MCF 10A (cell line): ENCODE results near the gene RAP1GAP. TPM values are rescaled to one million over a fixed set of nuclear protein-coding genes. Genes with fewer than 3 reads are reported as not detected.
A peak's percentile ranks its signal among the peaks of the same experiment; 100 is the strongest.

Experiments used
- BruUV-seq: library from RNA; stranded (reverse); fragments of 400-500 nt; replicated peaks from 2 replicates; lab custom pipeline; 2021; lab: Mats Ljungman, UMichigan
- CTCF ChIA-PET: fragments of 300-600 bp; sonication (Branson Sonifier 250); formaldehyde crosslinking; extraction: SDS; loops from one replicate; lab custom pipeline; 2021; ENCODE audit warnings: antibody characterized with exemption, inconsistent platforms; lab: Yijun Ruan, JAX
- POLR2A ChIA-PET: fragments of 300-600, 350-650 bp; sonication (Branson Sonifier 250); formaldehyde crosslinking; extraction: SDS; loops from one replicate; lab custom pipeline; 2020; ENCODE audit warnings: antibody characterized with exemption, inconsistent platforms; lab: Yijun Ruan, JAX
- DNase-seq: peaks from one replicate; pipeline ENCODE4 v3.0.0-alpha.2; 2018; ENCODE audit not compliant: unreplicated experiment
- H3K27ac Mint-ChIP-seq: one replicate; pipeline ENCODE4 v1.8.0; 2022; ENCODE audit warnings: mild to moderate bottlenecking, low read depth, mixed read lengths; ENCODE audit not compliant: unreplicated experiment
- H3K27me3 Mint-ChIP-seq: one replicate; pipeline ENCODE4 v1.8.0; 2022; ENCODE audit warnings: mixed read lengths; ENCODE audit not compliant: insufficient read depth, unreplicated experiment
- H3K36me3 Mint-ChIP-seq: one replicate; pipeline ENCODE4 v1.8.0; 2022; ENCODE audit warnings: mild to moderate bottlenecking, moderate library complexity, mixed read lengths; ENCODE audit not compliant: insufficient read depth, unreplicated experiment
- H3K4me1 Mint-ChIP-seq: one replicate; pipeline ENCODE4 v1.8.0; 2022; ENCODE audit warnings: mixed read lengths; ENCODE audit not compliant: insufficient read depth, unreplicated experiment
- H3K4me3 Mint-ChIP-seq: one replicate; pipeline ENCODE4 v1.8.0; 2022; ENCODE audit warnings: mild to moderate bottlenecking, moderate library complexity, mixed read lengths; ENCODE audit not compliant: unreplicated experiment
- H3K9me3 Mint-ChIP-seq: one replicate; pipeline ENCODE4 v1.8.0; 2022; ENCODE audit warnings: mixed read lengths; ENCODE audit not compliant: unreplicated experiment
- intact Hi-C: fragments of 100-400 bp; cut with micrococcal nuclease; formaldehyde crosslinking; loops from 2 replicates; pipeline ENCODE4 v1.14.1; 2022
- total RNA-seq: library from RNA; stranded (reverse); gene quantifications from 2 replicates; pipeline ENCODE4 v1.2.3, GENCODE V29; 2022
- TF ChIP-seq, protein P1 (sequence below): fragments of 200-600 bp; IDR thresholded peaks from one replicate; pipeline ENCODE4 v1.8.0; 2022; ENCODE audit warnings: antibody characterized with exemption, mild to moderate bottlenecking; ENCODE audit not compliant: unreplicated experiment

RAP1GAP gene
- total RNA-seq, 1 experiment from 2014 or later, result not detected

DNA sequence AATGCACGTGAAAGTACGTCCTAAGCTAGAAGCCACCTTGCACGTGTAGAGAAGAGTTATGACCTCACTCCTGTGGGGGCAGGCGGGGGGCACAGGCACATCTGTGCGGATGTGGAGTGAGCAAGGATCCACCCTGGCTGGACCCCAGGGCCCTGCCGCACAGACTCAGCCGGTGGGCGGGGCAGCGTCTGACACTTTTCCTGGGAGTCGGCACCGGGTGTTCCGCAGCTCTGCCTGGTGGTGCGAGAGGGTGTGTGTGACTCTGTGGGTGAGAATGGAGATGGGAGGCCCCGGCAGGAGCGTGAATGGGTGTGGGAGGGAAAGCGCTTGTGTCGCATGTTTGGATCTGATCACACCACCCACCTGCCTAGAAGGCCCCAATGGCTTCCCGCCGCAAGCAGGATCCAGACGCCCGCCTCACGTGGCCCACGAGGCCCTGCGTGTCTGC is 29.5 kb downstream of the RAP1GAP start:
- POLR2A ChIA-PET, result no interaction called here
- no peak overlapping the region for H3K27ac Mint-ChIP-seq
- TF ChIP-seq, protein P1, sequence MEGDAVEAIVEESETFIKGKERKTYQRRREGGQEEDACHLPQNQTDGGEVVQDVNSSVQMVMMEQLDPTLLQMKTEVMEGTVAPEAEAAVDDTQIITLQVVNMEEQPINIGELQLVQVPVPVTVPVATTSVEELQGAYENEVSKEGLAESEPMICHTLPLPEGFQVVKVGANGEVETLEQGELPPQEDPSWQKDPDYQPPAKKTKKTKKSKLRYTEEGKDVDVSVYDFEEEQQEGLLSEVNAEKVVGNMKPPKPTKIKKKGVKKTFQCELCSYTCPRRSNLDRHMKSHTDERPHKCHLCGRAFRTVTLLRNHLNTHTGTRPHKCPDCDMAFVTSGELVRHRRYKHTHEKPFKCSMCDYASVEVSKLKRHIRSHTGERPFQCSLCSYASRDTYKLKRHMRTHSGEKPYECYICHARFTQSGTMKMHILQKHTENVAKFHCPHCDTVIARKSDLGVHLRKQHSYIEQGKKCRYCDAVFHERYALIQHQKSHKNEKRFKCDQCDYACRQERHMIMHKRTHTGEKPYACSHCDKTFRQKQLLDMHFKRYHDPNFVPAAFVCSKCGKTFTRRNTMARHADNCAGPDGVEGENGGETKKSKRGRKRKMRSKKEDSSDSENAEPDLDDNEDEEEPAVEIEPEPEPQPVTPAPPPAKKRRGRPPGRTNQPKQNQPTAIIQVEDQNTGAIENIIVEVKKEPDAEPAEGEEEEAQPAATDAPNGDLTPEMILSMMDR, result no peak
- H3K36me3 Mint-ChIP-seq, result no peaks in the 10 kb centered on the region
- H3K27me3 Mint-ChIP-seq, result no peaks in the 10 kb centered on the region
- H3K9me3 Mint-ChIP-seq, result no peaks in the 10 kb centered on the region
- intact Hi-C loops, result no loop called here
- CTCF ChIA-PET, result interaction anchor here (0.6 to 1.1 kb wide), 2 partner anchors 388 to 1126 kb away, joined by 3 to 5 read pairs; no protein-coding TSS in a partner anchor
- DNase-seq, result no peak
- H3K4me3 Mint-ChIP-seq, result no peak overlapping the region
- peaks cover 19% of the 10 kb centered on the region for H3K4me1 Mint-ChIP-seq
- BruUV-seq, result no TSS peak

DNA sequence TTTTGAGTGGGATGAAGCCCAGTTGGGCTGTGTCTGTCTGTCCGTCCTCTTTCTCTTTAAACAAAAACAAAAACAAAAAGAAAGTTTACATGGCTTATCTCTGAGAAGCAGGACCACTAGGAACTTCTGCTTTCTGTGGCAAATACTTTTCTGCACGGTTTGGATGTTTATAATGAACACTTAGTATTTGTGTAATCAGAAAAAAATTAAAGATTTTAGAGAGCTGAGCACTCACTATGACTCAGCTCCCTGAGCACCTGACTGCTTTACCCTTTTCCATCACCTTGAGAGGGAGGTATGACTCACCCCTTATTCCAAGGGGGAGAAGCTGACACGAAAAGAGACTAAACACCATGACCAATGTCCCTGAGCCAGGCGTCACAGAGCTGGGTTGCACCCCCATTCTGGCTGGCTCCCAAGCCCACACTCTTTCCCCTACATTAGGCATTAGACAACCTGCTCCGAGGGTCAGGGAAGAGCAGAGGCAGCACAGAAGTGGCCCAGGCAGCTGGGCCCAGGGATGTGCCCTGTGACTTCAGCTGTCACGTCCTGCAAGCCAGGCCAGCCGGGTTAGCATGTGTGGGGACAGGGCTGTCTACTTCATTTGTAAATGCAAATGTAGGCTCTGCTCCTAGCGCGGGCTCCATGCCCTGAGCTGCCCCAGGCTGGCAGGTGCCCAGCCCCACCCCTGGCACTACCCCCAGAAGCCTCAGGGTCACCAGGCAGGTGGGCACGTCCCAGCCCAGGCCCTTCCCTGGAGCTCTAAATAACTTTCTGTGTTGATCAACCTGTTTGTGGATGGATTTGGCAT is 30.4 kb downstream of the RAP1GAP start:
- Mint-ChIP-seq H3K4me1 (peaks cover 19% of the 10 kb centered on the region), H3K9me3 (no peaks in the 10 kb centered on the region), H3K27me3 (no peaks in the 10 kb centered on the region), H3K4me3 (no peak overlapping the region), H3K36me3 (no peaks in the 10 kb centered on the region), H3K27ac (no peak overlapping the region)
- TF ChIP-seq, protein P1, result no peak
- CTCF ChIA-PET, result interaction anchor here (0.5 to 1.3 kb wide), 4 partner anchors 48 to 1125 kb away, joined by 3 to 5 read pairs (median 4); no protein-coding TSS in a partner anchor
- intact Hi-C loops, result no loop called here
- DNase-seq, result peak; percentile 84
- POLR2A ChIA-PET, result interaction anchor here (0.6 to 1.2 kb wide), 3 partner anchors 21 to 587 kb away, joined by 3 to 4 read pairs (median 3); no protein-coding TSS in a partner anchor
- BruUV-seq, result no TSS peak

DNA sequence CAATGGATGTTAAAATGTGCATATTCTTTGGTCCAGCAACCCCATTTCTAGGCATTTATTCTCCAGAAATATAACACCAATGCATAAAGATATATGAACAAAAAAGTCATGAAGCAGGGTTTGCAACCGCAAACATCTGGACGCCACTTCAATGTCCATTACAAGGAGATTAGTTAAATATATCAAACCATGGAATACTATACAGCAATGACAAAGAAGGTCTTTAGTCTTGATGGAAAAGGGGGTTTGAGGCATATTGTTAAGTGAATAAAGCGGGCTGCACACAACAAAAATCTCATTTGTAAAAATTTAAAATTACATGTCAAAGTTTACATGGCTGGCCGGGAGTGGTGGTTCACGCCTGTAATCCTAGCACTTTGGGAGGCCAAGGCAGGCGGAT is 31.6 kb downstream of the RAP1GAP start:
- ChIA-PET POLR2A (no interaction called here), CTCF (no interaction called here)
- H3K9me3 Mint-ChIP-seq, result no peaks in the 10 kb centered on the region
- intact Hi-C loops, result no loop called here
- TF ChIP-seq, protein P1, result no peak
- no peaks in the 10 kb centered on the region for H3K27me3 Mint-ChIP-seq
- DNase-seq, result no peak
- H3K36me3 Mint-ChIP-seq, result no peaks in the 10 kb centered on the region
- no peak overlapping the region for H3K27ac Mint-ChIP-seq
- no TSS peak for BruUV-seq
- no peak overlapping the region for H3K4me3 Mint-ChIP-seq
- peaks cover 19% of the 10 kb centered on the region for H3K4me1 Mint-ChIP-seq

GRCh38 chr1:21636029-21636428 is 33.1 kb downstream of the RAP1GAP start:
- POLR2A ChIA-PET, result interaction anchor here (0.7 kb wide), 1 partner anchor 221 kb away, joined by 3 read pairs; no protein-coding TSS in a partner anchor
- no peaks in the 10 kb centered on the region for H3K27me3 Mint-ChIP-seq
- BruUV-seq, result no TSS peak
- no peak overlapping the region for H3K27ac Mint-ChIP-seq
- CTCF ChIA-PET, result no interaction called here
- H3K4me3 Mint-ChIP-seq, result no peak overlapping the region
- no peaks in the 10 kb centered on the region for H3K36me3 Mint-ChIP-seq
- H3K9me3 Mint-ChIP-seq, result no peaks in the 10 kb centered on the region
- TF ChIP-seq, protein P1, result no peak
- peaks cover 24% of the 10 kb centered on the region for H3K4me1 Mint-ChIP-seq
- no peak for DNase-seq
- intact Hi-C loops, result no loop called here
